Stimulated activated CD4-positive, alpha-beta T cell treated with anti-CD3 and anti-CD28 coated beads, Interleukin-1b, Interleukin-23, amount 100 ng/mL, for 48 hours (primary cell): ENCODE measurements around the gene MST1.

Source experiments
- DNase-seq: peaks from one replicate; pipeline ENCODE4 v3.0.0-alpha.2; 2020

The MST1 gene

DNA sequence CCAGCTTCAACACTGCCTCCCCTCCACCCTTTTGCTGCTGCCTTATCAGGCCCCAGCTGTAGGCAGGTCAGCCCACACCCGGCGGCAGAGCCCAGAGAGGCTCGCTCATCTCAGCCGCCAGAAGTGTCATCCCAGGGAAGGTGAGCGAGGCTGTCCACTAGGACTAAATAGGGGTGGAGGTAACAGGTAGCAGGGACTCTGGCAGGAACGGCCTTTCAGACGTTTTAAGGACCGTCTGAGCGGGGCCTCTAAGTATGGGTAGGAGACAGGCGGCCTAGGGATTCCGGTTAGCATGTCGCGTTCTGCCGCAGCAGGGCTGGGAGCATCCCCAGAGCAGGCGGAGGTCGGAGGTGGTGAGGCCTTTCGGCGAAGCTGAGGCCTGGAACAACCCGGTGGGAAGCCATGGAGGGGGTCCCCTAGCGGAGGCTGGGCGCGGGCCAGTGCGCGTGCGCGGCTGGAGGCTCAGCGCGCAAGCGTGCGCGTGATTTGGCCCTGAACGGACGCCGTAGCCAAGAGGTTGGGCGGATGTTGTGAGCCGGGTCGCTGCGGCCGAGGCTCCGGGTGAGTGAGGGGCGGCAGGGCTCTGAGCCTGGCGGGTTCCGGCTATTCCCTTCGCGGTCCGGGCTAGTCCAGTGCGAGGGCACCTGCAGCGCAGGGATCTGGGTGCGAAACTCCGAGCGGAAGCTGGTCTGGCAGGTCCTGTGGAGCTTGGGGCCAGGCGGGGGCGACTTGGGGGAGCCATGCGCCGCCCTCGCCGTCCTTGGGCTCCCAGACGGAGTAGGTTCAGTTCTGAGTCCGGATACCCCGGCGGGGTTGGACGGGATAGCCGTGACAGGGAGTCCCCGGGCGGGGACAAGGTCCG lies at the start of gene MST1, which contains the start of gene RNF123:
MST1 (minus strand) TSS at position 429 of the 862 bp plus-strand sequence. CDS start 783 bp downstream, outside the sequence.
RNF123 (plus strand) TSS at position 512 of the 862 bp plus-strand sequence. CDS start 1,609 bp downstream, outside the sequence.
- peak; percentile 92 for DNase-seq

DNA sequence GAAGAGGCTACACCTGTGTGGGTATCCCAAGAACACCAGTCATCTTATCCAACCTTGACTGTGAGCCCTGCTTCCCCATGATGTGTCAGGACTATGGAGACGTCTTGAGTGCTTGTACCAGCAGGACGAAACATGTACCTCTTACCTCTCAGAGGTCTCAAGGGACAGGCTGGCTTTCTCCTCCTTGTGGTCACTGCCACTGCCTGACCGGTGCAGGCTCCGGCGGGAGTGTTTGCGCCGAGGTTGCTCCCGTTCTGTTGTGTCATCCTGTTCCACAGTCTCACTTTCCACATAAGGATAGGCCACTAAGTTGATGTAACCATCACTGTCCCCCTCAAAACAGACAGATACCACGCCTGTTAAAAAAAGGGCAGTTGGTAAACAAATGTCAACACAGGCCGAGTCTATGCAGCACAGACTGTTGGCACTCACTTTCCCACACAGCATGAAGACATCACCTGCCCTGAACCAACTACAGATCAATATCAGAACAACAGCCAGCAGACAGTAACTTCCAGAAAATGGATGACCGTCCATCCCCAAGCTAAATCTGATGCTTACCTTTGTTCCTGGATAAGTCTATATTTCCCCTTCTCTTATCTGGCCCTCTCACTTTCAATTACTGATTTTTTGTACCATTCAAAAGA lies 48.9 kb upstream of the MST1 start:
- no peak for DNase-seq

DNA sequence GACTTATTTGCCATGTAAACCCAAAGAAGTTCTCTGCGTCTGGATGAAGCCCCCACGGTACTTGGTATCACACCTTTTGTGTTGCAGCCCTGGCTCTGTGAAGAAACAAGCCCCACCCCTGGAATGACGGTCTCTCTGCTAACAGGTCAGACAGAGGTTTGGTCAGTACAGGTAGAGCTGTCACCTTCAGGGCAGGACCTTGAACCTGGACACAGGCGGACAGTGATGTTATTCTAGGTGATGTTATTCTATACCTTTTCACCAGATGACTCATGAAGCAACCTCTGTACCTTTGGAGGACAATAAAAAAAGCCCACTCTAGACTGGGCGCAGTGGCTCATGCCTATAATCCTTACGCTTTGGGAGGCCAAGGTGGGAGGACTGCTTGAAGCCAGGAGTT lies 45.5 kb upstream of the MST1 start:
- DNase-seq = no peak

DNA sequence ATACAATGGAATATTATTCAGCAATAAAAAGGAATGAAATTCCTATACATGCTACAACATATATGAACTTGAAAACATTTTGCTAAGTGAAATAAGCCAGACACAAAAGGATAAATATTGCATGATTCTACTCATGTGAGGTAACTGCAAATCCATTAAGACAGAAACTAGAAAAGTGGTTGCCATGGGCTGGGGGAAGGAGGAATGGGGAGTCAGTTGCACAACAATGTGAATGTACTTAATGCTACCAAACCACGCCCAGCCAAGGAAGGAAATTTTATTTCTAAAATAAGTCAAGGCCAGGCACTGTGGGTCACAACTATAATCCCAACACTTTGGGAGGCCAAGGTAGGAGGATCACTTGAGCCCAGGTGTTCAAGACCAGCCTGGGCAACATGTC lies 44.3 kb upstream of the MST1 start:
- no peak for DNase-seq

DNA sequence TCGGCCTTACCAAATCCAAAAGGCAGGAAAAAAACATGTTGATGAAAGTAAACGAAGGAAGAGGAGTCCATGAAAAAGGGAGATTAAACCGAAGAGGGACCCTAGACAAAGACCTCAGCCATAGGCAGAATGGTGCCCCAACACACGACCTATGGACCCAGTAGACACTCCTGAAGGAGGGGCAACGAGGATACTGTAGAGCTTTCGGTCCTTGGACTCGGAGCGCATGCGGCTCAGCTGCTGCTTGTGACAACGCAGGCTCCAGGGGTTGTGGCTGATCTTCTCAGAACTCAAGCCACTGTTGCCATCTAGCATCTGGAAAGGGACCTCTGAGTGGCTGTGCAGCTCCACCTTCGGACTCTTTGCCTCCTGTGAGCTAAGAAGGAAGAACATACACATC lies 43.3 kb upstream of the MST1 start:
- DNase-seq = no peak

DNA sequence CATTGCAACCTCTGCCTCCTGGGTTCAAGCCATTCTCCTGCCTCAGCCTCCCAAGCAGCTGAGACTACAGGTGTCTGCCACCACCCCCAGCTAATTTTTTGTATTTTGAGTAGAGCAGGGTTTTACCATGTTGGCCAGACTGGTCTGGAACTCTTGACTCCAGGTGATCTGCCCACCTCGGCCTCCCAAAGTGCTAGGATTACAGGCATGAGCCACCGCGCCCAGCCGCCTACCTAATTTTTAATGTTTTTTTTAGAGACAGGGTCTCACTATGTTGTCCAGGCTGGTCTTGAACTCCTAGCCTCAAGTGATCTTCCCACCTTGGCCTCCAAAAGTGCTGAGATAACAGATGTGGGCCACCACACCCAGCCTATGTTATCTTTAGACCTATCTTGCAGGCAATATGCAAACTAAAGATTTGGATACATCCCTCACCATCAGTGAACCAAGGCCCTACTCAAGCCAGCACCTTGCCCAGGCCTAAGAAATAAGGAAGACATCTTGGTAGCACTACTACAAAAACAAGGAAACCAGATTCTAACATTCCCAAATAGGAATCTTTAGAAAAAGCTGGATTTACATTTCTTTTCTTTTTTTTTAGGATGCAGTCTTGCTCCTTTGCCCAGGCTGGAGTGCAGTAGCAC lies 40.8 kb upstream of the MST1 start:
- DNase-seq = no peak

DNA sequence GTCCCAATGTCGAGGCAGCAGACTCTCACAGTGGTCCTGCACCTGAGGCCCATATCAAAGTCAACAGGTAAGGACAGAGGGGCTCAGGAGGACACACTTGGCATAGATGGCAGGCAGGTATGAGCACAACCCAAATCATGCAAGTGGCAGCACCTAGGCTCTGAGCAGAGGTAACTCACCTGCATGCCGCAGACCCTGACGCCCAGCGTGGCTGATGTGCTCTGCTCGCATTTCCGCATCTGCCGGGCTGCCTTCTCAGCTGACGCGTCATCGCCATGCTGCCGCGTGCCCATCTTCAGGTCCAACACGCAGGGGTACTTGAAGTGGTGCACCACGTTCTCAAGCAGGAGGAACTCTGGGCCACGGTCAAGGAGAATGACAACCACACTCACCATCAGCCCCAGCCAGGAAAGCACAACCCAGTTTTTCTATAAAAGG lies 38.7 kb upstream of the MST1 start:
- DNase-seq = no peak

DNA sequence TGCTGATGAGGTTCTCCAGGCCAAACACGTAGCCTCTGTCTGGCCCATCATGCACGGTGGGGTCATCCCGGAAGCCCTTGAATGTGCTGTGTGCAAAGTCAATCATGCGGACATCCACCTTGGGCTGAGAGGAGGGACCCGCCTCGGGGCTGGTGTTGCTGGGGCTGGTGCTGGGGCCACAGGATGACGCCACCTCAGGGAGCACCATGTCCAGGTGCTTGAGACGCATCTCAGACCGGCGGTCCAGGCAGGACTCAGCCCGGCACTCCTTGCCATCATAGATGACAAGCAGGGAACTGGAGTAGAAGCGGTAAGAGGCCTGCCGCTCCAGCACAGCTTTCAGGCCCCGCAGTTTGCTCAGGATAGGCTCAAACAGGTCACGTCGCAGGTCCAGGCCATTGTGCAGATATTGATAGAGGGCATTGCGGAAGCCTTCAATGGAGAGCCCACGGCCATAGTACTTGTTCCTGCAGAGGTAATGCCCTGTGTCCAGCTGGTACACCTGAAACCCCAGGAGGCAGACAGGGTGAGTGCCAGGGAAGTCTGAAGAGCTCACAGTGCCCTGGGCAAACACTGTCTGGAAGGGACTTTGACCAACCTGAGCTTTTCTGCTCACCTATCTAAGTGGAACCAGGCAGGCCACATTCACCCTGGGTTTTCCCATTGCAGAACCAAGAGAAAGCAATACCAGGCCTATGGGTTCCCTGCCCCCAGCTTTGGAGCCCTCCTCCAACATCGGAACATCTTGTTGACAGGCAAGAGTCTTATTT lies 38.1 kb upstream of the MST1 start:
- no peak for DNase-seq

DNA sequence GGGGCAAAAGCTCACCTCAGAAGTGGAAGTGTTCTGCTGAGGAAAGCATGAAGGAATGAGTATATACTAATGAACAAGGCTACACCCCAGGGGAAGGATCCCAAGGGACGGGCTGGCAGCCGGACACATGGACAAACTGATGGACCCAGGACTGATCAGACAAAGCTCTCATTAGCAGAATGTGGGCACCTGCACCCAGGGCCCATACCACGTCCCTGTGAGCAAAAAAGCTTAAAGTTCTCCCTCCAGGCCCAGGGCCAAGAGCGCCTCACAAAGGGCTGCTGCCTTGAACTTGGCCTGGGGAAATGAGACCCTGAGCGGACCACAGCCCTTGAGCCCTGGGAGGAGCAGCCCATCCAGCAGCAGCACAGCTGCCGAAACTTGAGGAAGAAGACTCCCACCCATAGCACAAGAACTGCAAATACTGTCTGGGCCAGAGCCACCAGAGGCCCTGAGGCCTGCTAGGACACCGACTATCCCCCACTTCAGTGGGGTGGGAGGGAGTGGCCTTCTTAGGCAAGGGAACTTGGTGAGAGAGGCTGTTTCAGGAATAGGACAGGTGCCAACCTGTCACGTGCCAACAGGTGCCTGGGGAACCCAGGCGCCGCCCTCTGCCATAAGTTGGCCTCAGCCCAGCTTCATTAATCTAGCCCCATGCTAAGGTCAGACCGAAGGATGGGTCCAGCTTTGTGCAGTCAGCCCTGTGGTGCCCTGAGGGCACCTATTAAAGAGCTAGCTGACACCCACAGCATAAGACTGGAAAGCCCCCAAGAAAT lies 36.8 kb upstream of the MST1 start:
- no peak for DNase-seq

DNA sequence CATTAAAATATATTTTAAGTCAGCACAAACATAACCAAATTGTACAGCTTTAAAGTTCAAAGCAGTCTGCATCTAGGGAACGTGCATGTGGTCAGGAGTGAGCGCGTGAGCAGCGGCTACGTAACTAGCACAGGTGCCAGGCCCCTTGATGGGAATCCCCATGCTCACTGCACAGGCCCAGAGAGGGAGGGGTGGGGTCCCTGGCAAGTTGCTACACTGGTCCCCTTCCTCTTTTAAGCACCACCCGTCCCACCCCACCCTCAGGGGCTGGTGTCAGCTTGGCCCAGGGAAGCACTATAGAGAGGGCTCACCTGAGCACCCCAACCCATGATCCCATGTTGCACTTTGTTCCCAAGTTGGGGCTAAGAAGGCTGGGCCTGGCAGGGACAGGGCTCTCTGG lies 35.3 kb upstream of the MST1 start:
- peak; percentile 27 for DNase-seq

DNA sequence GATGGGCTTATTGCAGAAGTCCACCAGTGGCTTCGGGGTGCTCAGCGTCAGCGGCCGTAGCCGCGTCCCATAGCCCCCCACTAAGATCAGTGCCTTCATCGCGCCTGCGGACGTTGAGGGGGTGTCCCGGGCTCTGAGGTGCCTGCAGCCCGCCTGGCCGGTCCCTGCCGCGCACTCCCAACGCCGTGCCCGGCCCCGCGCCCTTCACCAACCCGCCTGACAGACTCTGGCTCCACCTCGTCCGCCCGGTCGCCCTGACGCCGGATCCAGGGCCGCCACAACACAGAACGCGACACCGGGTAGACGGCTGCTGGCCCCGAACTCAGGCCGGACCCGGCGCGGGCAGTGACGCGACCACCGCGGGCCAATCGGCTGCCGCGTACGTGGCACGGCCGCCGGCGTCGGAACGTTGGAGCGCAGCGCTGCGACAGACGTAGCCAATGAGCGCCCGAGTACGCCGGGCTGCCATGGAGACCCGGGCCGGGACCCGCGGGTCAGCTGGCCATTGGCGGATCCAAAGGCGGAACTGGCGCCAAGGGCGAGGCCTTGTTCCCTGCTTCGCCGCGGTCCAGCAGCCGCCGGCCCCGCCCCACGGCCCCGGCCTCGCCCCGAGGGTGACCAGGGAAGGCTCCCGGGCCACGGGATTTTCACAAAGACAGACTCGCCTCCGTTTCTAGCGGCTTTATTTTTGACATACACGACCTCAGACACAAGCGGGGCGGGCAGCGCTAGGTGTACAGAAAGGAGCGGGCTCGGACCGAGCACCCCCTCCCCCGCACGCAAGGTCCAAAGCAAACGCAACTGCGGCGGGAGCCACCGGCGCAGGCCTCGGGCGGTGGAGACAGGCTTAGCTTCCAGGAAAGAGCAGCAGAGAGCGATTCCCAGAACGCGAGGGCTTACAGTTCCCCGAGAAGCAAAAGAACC lies 34.6 kb upstream of the MST1 start, which contains the start of gene GMPPB:
GMPPB (minus strand) TSS at position 324 of the 924 bp plus-strand sequence; CDS start at position 99, 225 bp downstream.
- DNase-seq = peak; percentile 95

DNA sequence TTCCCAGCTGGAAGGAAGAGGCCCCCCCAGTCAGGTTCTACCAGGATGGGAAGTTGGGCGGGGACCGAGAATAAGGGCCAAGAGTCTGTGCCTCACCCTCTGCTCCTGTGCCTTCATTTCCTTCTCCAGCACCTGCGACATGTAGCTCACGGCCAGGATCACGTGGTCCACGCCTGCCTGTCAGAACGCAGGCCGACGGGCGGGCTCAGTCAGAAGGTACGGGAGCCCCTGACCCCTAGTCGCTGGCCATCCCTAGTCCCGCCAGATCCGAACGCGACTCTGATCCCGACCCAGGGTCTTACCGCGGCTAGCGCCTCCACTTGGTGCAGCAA lies 34.0 kb upstream of the MST1 start:
- peak; percentile 67 for DNase-seq

DNA sequence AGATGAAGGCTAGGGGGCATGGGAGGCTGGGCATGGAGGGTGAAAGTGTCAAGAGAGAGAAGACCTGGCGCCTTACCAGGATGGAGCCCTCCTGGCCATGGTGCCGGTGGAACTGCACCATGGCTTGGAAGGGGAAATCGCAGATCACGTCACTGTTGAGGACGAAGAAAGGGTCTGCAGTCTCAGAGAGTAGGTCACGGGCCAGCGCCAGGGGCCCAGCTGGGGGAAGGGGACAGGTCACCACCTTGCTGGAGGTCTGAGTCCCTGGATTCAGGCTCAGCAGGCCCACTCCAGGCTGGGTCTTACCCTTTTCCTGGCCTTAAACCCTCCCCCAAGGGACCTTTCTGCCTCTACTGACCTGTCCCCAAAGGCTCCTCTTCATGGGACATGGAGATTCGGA lies 33.6 kb upstream of the MST1 start:
- no peak for DNase-seq

DNA sequence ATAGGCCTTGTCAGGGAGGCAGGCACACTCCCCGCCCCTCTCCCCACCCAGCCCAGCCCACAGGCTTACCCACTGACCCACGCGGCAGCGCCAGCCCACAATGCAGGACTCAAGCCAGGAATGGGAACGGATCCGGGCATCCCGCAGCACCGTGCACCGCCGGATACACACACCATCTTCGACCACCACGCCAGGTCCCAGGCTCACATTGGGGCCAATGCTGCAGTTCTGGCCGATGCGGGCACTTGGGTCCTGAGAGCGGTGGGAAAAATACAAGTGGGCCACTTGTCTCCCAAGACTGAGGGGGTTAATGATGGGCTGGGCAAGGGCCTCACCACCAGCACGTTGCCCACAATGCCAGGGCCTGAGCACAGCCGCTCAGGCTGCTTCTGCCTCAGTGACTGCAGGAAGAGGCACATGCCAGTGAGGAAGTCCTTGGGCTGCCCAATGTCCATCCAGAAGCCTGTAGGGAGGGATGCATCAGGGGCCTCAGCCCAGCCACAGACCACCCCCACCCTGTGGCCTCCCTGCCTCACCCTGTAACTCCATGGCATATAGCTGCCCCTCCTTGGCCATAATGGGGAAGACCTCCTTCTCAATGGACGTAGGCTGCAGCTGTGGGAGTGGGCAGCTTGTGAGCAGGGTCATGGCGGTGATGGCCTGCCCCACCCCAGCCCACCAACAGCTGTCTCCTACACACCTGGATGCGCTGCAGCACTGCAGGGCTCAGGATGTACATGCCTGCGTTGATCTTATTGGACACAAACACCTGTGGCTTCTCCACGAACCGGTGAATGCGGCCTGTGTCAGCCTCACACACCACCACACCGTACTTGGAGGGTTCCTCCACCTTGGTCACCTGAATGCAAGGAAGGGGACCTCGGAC lies 32.9 kb upstream of the MST1 start:
- no peak for DNase-seq

DNA sequence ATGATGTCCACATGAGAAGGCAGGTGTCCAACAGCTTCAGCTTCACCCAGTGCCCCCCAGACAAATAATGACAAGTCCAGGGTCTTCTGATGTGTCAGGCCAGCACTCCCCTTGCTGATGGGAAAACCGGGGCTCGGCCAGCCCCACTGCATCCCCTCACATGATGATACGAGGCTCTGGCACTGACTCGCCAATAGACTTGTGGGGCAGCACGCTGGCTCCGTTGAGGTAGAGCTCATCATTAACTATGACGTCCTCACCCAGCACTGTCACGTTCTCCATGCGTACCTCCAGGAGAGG lies 32.3 kb upstream of the MST1 start:
- DNase-seq = no peak

DNA sequence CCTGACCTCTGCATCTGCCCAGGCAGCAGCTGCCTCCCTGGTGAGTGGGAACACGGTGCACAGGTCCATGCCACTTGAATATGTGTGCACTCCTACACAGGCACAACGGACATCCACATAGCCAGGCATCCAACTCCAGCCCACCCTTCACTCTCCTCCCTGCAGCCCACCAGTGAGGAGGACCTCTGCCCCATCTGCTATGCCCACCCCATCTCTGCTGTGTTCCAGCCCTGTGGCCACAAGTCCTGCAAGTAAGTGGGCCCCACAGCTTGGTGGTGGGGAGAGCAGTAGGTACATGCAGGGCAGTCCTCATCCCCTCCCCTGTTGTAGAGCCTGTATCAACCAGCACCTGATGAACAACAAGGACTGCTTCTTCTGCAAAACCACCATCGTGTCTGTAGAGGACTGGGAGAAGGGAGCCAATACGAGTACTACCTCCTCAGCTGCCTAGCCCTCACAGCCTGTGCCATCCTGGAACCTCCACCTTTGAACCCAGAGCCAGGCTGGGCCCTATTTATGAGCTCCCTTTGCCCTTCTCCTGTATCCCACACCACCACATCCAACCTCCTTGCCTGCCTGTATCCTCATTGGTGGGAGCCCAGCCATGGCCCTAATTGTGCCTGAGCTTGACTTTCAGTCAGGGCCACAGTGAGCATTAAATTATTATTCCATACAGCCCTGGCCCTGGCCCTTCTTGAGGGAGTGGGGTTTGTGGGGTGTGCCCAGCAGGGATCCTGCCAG lies 31.8 kb upstream of the MST1 start:
- no peak for DNase-seq

DNA sequence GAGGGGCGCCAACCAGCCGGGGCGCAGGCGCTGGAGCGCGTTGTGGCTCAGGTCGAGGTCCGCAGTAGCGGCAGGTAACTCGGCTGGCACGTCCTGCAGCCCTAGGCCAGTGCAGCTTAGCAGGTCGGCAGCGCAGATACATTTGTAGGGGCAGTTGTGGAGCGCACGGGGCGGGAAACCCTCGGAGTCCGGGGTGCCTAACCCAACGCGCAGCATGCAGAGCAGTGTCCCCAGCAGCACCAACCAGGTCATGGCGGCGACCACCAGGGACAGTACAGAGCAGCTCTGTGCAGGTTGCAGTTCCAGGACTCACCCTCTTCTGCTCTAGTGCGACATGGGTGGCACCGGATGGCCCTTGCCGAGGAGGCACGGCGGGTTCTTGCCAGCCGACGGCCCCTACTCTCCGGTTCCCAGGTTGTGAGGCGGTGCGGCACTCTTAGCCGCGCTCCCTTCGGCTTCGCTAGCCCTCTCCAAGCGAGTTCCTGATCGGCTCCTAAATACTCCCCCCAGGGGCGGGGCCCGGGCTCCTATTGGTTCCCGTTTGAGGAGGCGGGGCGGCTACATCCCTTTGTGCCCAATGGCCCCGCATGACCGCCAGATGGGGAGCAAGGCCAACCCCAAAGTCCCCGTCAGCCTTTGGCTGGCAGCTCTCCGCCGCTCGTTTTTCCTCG lies 30.1 kb upstream of the MST1 start, which contains the start of gene AMIGO3:
AMIGO3 (minus strand) TSS at position 471 of the 671 bp plus-strand sequence; CDS start at position 252, 219 bp downstream.
- DNase-seq = peak; percentile 90

DNA sequence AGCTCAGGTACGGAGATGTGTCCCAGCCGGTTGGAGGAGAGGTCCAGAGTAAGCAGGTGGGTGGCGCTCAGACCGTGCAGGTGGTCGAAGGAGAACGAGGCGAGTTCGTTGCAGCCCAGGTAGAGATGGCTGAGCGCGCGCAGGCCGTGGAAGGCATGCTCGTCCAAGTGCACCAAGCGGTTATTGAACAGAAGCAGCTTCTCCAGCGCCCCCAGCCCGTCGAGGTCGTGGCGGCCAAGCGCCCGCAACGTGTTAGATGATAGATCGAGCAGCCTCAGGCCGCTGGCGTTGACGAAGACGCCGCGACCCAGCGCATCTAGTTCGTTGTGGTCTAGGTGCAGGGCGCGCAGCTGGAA lies 29.6 kb upstream of the MST1 start:
- no peak for DNase-seq
